SK-N-SH (cell line): ENCODE data around the gene CCDC47. TPM values are rescaled to one million over a fixed set of nuclear protein-coding genes. Genes with fewer than 3 reads are reported as not detected.

Source experiments
- CTCF ChIA-PET: fragments of 300-600, 350-600 bp; formaldehyde crosslinking; extraction: SDS; loops from one replicate; lab custom pipeline; 2021; lab: Yijun Ruan, JAX
- POLR2A ChIA-PET: fragments of 350-600 bp; sonication (Branson Sonifier 250); formaldehyde crosslinking; extraction: SDS; loops from one replicate; lab custom pipeline; 2020; ENCODE audit warnings: antibody characterized with exemption, inconsistent platforms; lab: Yijun Ruan, JAX
- DNase-seq: peaks from one replicate; pipeline ENCODE4 v3.0.0; 2012
- H2AFZ ChIP-seq: fragments of 200-600 bp; sonication (generic); 2 replicates; pipeline ENCODE4 v1.8.1; 2016; ENCODE audit warnings: antibody characterized with exemption, mild to moderate bottlenecking, low read depth
- H3F3A ChIP-seq: fragments of 200-600 bp; sonication (generic); replicated peaks from 2 replicates; pipeline ENCODE3; 2016; ENCODE audit warnings: antibody characterized with exemption, mild to moderate bottlenecking; ENCODE audit not compliant: insufficient read depth
- H3K27ac ChIP-seq, 2 experiments: fragments of 200-500 bp in 1 of 2; fragments of 200-600 bp in 1 of 2; sonication (Bioruptor generic) in 1 of 2; sonication (generic), shearing (Covaris generic) in 1 of 2; 2 replicates each; pipeline versions ENCODE4 v1.5.1 to v1.6.1; 2014 to 2016; ENCODE audit warnings: low read depth in 2 of 2, inconsistent platforms in 1 of 2, low read length in 1 of 2, mild to moderate bottlenecking in 1 of 2, mixed read lengths in 1 of 2
- H3K27me3 ChIP-seq: fragments of 200-600 bp; sonication (generic), shearing (Covaris generic); 2 replicates; pipeline ENCODE4 v1.6.1; 2016; ENCODE audit warnings: mixed run types; ENCODE audit not compliant: insufficient read depth
- H3K36me3 ChIP-seq, 2 experiments: fragments of 200-500 bp in 1 of 2; fragments of 200-600 bp in 1 of 2; sonication (Bioruptor generic) in 1 of 2; sonication (generic) in 1 of 2; replicated peaks in 1 of 2; 2 replicates each; pipeline versions ENCODE3 to v1.5.1; 2014 to 2016; ENCODE audit warnings: low read length in 1 of 2, mild to moderate bottlenecking in 1 of 2; ENCODE audit not compliant: insufficient read depth in 2 of 2, control insufficient read depth in 1 of 2
- H3K4me1 ChIP-seq, 2 experiments: fragments of 200-500 bp in 1 of 2; fragments of 200-600 bp in 1 of 2; sonication (Bioruptor generic) in 1 of 2; sonication (generic), shearing (Covaris generic) in 1 of 2; 2 replicates each; pipeline versions ENCODE4 v1.5.1 to v1.6.1; 2014 to 2016; ENCODE audit warnings: low read depth in 1 of 2, low read length in 1 of 2, mixed run types in 1 of 2; ENCODE audit not compliant: insufficient read depth in 2 of 2, control insufficient read depth in 1 of 2
- H3K4me2 ChIP-seq: fragments of 200-600 bp; sonication (generic), shearing (Covaris generic); 2 replicates; pipeline ENCODE4 v1.6.1; 2017; ENCODE audit warnings: mixed run types
- H3K4me3 ChIP-seq, 2 experiments: fragments of 200-500 bp in 1 of 2; fragments of 200-600 bp in 1 of 2; sonication (Bioruptor generic) in 1 of 2; sonication (generic), shearing (Covaris generic) in 1 of 2; 2 replicates each; pipeline versions ENCODE4 v1.5.1 to v1.8.1; 2014 to 2016; ENCODE audit warnings: low read depth in 2 of 2, inconsistent platforms in 1 of 2, low read length in 1 of 2, mild to moderate bottlenecking in 1 of 2, mixed read lengths in 1 of 2, moderate library complexity in 1 of 2
- H3K79me2 ChIP-seq: fragments of 200-600 bp; sonication (generic); 2 replicates; pipeline ENCODE4 v1.8.1; 2017; ENCODE audit warnings: mild to moderate bottlenecking; ENCODE audit not compliant: insufficient read depth
- H3K9ac ChIP-seq: fragments of 200-600 bp; sonication (generic); 2 replicates; pipeline ENCODE4 v1.6.1; 2017; ENCODE audit warnings: mixed run types
- H3K9me2 ChIP-seq: fragments of 200-600 bp; sonication (generic); 2 replicates; pipeline ENCODE4 v1.6.1; 2017; ENCODE audit warnings: mixed run types
- H3K9me3 ChIP-seq: fragments of 200-600 bp; sonication (generic); 2 replicates; pipeline ENCODE4 v1.6.1; 2017; ENCODE audit warnings: mixed run types, mild to moderate bottlenecking, moderate library complexity
- H4K20me1 ChIP-seq: fragments of 200-600 bp; sonication (generic); 2 replicates; pipeline ENCODE4 v1.6.1; 2017; ENCODE audit warnings: mild to moderate bottlenecking, mixed run types; ENCODE audit not compliant: insufficient read depth
- CHD2 ChIP-seq: fragments of 150-350 bp; IDR thresholded peaks from 2 replicates; pipeline ENCODE4 v1.6.1; 2018; ENCODE audit warnings: low read length; ENCODE audit not compliant: partially characterized antibody
- ELF1 ChIP-seq: IDR thresholded peaks from 2 replicates; pipeline ENCODE4 v1.4.0; 2012
- EZH2phosphoT487 ChIP-seq: fragments of 200-600 bp; sonication (generic); IDR thresholded peaks from 2 replicates; pipeline ENCODE4 v1.6.1; 2017; ENCODE audit warnings: low read depth, mixed run types, mild to moderate bottlenecking, antibody characterized with exemption, moderate library complexity, borderline replicate concordance
- FOSL2 ChIP-seq: IDR thresholded peaks from 2 replicates; pipeline ENCODE4 v1.4.0; 2012; ENCODE audit warnings: low read depth, mild to moderate bottlenecking, moderate library complexity, borderline replicate concordance
- GATA2 ChIP-seq: sonication (generic); formaldehyde crosslinking; IDR thresholded peaks from 2 replicates; pipeline ENCODE4 v1.5.0; 2020; ENCODE audit warnings: mild to moderate bottlenecking, missing genetic modification reagents
- MXI1 ChIP-seq: IDR thresholded peaks from 2 replicates; pipeline ENCODE4 v1.6.1; 2012; ENCODE audit warnings: mild to moderate bottlenecking, low read depth, low read length, improper control_type of control experiment
- NFIC ChIP-seq: IDR thresholded peaks from 2 replicates; pipeline ENCODE4 v1.4.0; 2012; ENCODE audit warnings: borderline replicate concordance
- NRF1 ChIP-seq: IDR thresholded peaks from 2 replicates; pipeline ENCODE4 v1.6.1; 2012; ENCODE audit warnings: low read depth, mild to moderate bottlenecking, low read length
- POLR2AphosphoS5 ChIP-seq: IDR thresholded peaks from 2 replicates; pipeline ENCODE4 v1.6.1; 2012; ENCODE audit warnings: low read depth, low read length
- RAD21 ChIP-seq: IDR thresholded peaks from 2 replicates; pipeline ENCODE4 v1.6.1; 2012; ENCODE audit warnings: mild to moderate bottlenecking, low read length
- RFX5 ChIP-seq: IDR thresholded peaks from 2 replicates; pipeline ENCODE4 v1.6.1; 2012; ENCODE audit warnings: mild to moderate bottlenecking, improper control_type of control experiment, low read length
- RXRA ChIP-seq: IDR thresholded peaks from 2 replicates; pipeline ENCODE4 v1.4.0; 2012; ENCODE audit warnings: low read depth, mild to moderate bottlenecking, borderline replicate concordance
- TAF1 ChIP-seq: IDR thresholded peaks from 2 replicates; pipeline ENCODE4 v1.6.1; 2012; ENCODE audit warnings: low read depth, mild to moderate bottlenecking, low read length, moderate library complexity, borderline replicate concordance
- TEAD4 ChIP-seq: IDR thresholded peaks from 2 replicates; pipeline ENCODE4 v1.4.0; 2012; ENCODE audit warnings: mild to moderate bottlenecking, borderline replicate concordance; ENCODE audit not compliant: insufficient read depth
- YY1 ChIP-seq: IDR thresholded peaks from 2 replicates; pipeline ENCODE4 v1.4.0; 2012; ENCODE audit warnings: low read depth, mild to moderate bottlenecking
- WGBS: methylation state at CpG from one replicate; pipeline ENCODE4 v1.1.6; 2017; ENCODE audit warnings: low lambda C conversion rate; 5-methylcytosine and 5-hydroxymethylcytosine counted together
- polyA plus RNA-seq, 3 experiments: library from polyadenylated mRNA; depleted of rRNA; stranded (reverse); fragments of >200 nt; gene quantifications; 2 replicates each; pipeline ENCODE4 v1.2.3, GENCODE V29; 2012
- TF ChIP-seq, protein P1 (sequence below): IDR thresholded peaks from 2 replicates; pipeline ENCODE4 v1.4.0; 2012; ENCODE audit warnings: low read depth
- TF ChIP-seq, protein P2 (sequence below): fragments of 150-350 bp; IDR thresholded peaks from 2 replicates; pipeline ENCODE4 v1.6.1; 2016; ENCODE audit warnings: mild to moderate bottlenecking, low read depth, low read length
- TF ChIP-seq, protein P3 (sequence below): IDR thresholded peaks from 2 replicates; pipeline ENCODE4; 2012
- TF ChIP-seq, protein P4 (sequence below): IDR thresholded peaks from 2 replicates; pipeline ENCODE4 v1.6.1; 2012; ENCODE audit warnings: mild to moderate bottlenecking, low read depth, low read length, moderate library complexity

The CCDC47 gene
- polyA plus RNA-seq, 1 of the 3 experiments (the other 2 are of a cell fraction): 76.6 TPM

DNA sequence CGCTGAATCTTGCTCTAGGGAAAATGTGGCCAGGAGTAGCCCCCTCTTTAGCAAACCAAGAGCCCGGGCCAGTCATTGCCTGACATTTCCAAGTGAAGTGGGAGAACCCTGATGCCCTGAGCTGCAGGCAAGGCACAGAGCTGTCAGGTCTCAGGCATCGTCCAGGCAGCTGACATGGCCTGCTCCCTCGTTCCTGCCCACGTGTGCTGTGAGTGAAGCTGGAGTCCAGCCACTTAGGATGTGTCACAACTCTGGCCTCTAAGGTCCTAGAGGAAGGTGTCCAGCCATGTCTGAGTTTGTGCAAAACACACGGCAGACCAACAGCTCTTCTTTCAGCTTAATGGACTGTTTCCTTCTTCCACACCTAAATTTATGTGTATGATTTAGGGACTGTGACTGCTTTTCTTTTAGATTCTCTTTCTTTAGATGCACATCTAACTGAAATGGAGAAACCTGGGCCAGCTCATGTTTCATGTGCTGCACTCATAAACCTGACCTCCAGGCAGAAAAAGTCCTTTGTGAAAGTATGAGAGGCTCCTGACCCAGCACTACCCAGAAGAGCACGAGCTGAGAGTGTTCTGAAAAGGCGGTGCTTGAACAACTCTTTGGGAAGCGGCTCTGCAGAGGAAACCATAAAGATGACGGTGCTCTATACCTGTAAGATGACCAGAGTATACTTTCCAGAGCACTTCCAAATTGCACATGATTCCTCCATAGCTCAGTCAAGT lies 58.7 kb downstream of the CCDC47 start:
- Histone ChIP-seq H3K27ac (no peak overlapping the region), H3K4me3 (no peak overlapping the region), H3K36me3 (peaks cover 30 to 36% of the 10 kb centered on the region in 2 experiments), H3K4me2 (no peak overlapping the region), H3K79me2 (no peaks in the 10 kb centered on the region), H3K9me2 (no peaks in the 10 kb centered on the region), H3K9ac (no peak overlapping the region), H3K4me1 (no peaks in the 10 kb centered on the region), H2AFZ (no peak overlapping the region), H4K20me1 (no peaks in the 10 kb centered on the region), H3K27me3 (no peaks in the 10 kb centered on the region), H3F3A (no peaks in the 10 kb centered on the region), H3K9me3 (no peaks in the 10 kb centered on the region)
- no peak for DNase-seq
- TF ChIP-seq TEAD4 (no peak), YY1 (no peak)
- TF ChIP-seq, protein P1, sequence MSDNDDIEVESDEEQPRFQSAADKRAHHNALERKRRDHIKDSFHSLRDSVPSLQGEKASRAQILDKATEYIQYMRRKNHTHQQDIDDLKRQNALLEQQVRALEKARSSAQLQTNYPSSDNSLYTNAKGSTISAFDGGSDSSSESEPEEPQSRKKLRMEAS: 0 out of 2 replicates have a peak, but pooled peaks have one; percentile 29
- CTCF ChIA-PET: interaction anchor here (0.8 to 2.3 kb wide), 9 partner anchors 14 to 289 kb away, joined by 3 to 6 read pairs (median 3); no protein-coding TSS in a partner anchor
- POLR2A ChIA-PET: interaction anchor here (1.4 to 1.7 kb wide), 2 partner anchors 12 to 38 kb away, joined by 4 to 6 read pairs; no protein-coding TSS in a partner anchor
- 84% methylated on average over 10 of the region's 10 CpGs for WGBS

DNA sequence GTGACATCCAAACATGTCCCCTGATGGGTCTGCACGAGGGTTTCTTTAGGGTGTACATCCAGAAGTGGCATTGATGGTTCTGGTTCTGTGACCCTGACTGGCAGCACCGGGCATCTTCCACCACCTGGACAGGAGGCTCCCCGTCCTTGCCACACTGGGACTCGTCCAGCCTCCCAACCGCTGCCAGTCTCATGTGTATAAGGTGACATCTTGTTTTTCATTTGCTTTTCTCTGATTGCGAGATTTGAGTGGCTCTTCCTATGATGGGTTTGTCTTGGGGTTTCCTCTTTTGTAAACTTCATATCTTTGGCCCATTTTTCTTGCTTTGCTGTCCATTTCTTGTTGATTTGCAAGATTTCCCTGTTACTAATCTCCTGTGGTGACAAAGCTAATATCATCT lies 64.3 kb downstream of the CCDC47 start:
- Histone ChIP-seq H4K20me1 (no peaks in the 10 kb centered on the region), H2AFZ (no peak overlapping the region), H3K27ac (no peak overlapping the region), H3K9ac (no peak overlapping the region), H3F3A (no peaks in the 10 kb centered on the region), H3K27me3 (no peaks in the 10 kb centered on the region), H3K4me1 (peaks cover 0 to 8% of the 10 kb centered on the region in 2 experiments; a peak in 1 of 4 replicates)
- CTCF ChIA-PET: interaction anchor here (0.6 to 3.9 kb wide), 7 partner anchors 12 to 284 kb away, joined by 3 to 18 read pairs (median 6); partner anchors contain the start of gene MAP3K3
- 93% methylated on average over 6 of the region's 6 CpGs for WGBS
- TF ChIP-seq CHD2 (no peak), EZH2phosphoT487 (no peak), POLR2AphosphoS5 (no peak), FOSL2 (no peak), GATA2 (CRISPR knock-in tag) (no peak), TAF1 (no peak), RAD21 (no peak), YY1 (no peak), ELF1 (no peak), RXRA (no peak), NFIC (no peak), MXI1 (no peak), NRF1 (no peak), RFX5 (no peak)
- TF ChIP-seq, protein P2, sequence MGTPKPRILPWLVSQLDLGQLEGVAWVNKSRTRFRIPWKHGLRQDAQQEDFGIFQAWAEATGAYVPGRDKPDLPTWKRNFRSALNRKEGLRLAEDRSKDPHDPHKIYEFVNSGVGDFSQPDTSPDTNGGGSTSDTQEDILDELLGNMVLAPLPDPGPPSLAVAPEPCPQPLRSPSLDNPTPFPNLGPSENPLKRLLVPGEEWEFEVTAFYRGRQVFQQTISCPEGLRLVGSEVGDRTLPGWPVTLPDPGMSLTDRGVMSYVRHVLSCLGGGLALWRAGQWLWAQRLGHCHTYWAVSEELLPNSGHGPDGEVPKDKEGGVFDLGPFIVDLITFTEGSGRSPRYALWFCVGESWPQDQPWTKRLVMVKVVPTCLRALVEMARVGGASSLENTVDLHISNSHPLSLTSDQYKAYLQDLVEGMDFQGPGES: no peak
- TF ChIP-seq, protein P3, sequence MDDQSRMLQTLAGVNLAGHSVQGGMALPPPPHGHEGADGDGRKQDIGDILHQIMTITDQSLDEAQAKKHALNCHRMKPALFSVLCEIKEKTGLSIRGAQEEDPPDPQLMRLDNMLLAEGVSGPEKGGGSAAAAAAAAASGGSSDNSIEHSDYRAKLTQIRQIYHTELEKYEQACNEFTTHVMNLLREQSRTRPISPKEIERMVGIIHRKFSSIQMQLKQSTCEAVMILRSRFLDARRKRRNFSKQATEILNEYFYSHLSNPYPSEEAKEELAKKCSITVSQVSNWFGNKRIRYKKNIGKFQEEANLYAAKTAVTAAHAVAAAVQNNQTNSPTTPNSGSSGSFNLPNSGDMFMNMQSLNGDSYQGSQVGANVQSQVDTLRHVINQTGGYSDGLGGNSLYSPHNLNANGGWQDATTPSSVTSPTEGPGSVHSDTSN: no peak
- TF ChIP-seq, protein P4, sequence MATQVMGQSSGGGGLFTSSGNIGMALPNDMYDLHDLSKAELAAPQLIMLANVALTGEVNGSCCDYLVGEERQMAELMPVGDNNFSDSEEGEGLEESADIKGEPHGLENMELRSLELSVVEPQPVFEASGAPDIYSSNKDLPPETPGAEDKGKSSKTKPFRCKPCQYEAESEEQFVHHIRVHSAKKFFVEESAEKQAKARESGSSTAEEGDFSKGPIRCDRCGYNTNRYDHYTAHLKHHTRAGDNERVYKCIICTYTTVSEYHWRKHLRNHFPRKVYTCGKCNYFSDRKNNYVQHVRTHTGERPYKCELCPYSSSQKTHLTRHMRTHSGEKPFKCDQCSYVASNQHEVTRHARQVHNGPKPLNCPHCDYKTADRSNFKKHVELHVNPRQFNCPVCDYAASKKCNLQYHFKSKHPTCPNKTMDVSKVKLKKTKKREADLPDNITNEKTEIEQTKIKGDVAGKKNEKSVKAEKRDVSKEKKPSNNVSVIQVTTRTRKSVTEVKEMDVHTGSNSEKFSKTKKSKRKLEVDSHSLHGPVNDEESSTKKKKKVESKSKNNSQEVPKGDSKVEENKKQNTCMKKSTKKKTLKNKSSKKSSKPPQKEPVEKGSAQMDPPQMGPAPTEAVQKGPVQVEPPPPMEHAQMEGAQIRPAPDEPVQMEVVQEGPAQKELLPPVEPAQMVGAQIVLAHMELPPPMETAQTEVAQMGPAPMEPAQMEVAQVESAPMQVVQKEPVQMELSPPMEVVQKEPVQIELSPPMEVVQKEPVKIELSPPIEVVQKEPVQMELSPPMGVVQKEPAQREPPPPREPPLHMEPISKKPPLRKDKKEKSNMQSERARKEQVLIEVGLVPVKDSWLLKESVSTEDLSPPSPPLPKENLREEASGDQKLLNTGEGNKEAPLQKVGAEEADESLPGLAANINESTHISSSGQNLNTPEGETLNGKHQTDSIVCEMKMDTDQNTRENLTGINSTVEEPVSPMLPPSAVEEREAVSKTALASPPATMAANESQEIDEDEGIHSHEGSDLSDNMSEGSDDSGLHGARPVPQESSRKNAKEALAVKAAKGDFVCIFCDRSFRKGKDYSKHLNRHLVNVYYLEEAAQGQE: no peak
- TF ChIP-seq, all 33 proteins: peak for 0
- DNase-seq: no peak
- peaks cover 35 to 49% of the 10 kb centered on the region in 2 experiments for H3K36me3 ChIP-seq
- no peaks in the 10 kb centered on the region for H3K79me2 ChIP-seq
- no peaks in the 10 kb centered on the region for H3K9me3 ChIP-seq
- H3K4me3 ChIP-seq: no peak overlapping the region
- POLR2A ChIA-PET: interaction anchor here (1.6 kb wide), 2 partner anchors 8 to 33 kb away, joined by 5 to 6 read pairs; partner anchors contain the start of genes LIMD2 and STRADA
- no peaks in the 10 kb centered on the region for H3K9me2 ChIP-seq
- H3K4me2 ChIP-seq: no peak overlapping the region
